Fibroblast of skin of back (primary cell): ENCODE results near the gene FAM174B.

Experiments
- DNase-seq: peaks from one replicate; pipeline ENCODE4 v3.0.0-alpha.2; 2013

The FAM174B gene

GRCh38 chr15:92638709-92639365, 16.7 kb downstream of the FAM174B start:
- DNase-seq = no peak

- peak; percentile 66 for DNase-seq
Measured at GRCh38 chr15:92638291-92638708, 17.3 kb downstream of the FAM174B start.

- no peak for DNase-seq
Measured at GRCh38 chr15:92637626-92638025, 17.9 kb downstream of the FAM174B start.

- DNase-seq = no peak
Measured at GRCh38 chr15:92636908-92637481, 18.6 kb downstream of the FAM174B start.

- no peak for DNase-seq
Measured at GRCh38 chr15:92636401-92636907, 19.1 kb downstream of the FAM174B start.

- no peak for DNase-seq
Measured at GRCh38 chr15:92634671-92635201, 20.8 kb downstream of the FAM174B start.

GRCh38 chr15:92634060-92634459, 21.5 kb downstream of the FAM174B start:
- DNase-seq = no peak

- DNase-seq = no peak
Measured at GRCh38 chr15:92633418-92633817, 22.2 kb downstream of the FAM174B start.

- DNase-seq = no peak
Measured at GRCh38 chr15:92633001-92633400, 22.6 kb downstream of the FAM174B start.

- DNase-seq = no peak
Measured at GRCh38 chr15:92631721-92632120, 23.9 kb downstream of the FAM174B start.

- DNase-seq = no peak
Measured at GRCh38 chr15:92629975-92630626, 25.5 kb downstream of the FAM174B start.

GRCh38 chr15:92629276-92629974, 26.1 kb downstream of the FAM174B start:
- no peak for DNase-seq

- DNase-seq = no peak
Measured at GRCh38 chr15:92627014-92627413, 28.6 kb downstream of the FAM174B start.

GRCh38 chr15:92625251-92625980, 30.2 kb downstream of the FAM174B start:
- peak; percentile 84 for DNase-seq

- peak; percentile 45 for DNase-seq
Measured at GRCh38 chr15:92624401-92624991, 31.1 kb downstream of the FAM174B start.

GRCh38 chr15:92623435-92623834, 32.1 kb downstream of the FAM174B start:
- DNase-seq = no peak

- no peak for DNase-seq
Measured at GRCh38 chr15:92621972-92622533, 33.5 kb downstream of the FAM174B start.

GRCh38 chr15:92620991-92621390, 34.6 kb downstream of the FAM174B start:
- DNase-seq = peak; percentile 67

- DNase-seq = peak; percentile 78
Measured at GRCh38 chr15:92619145-92620101, 36.2 kb downstream of the FAM174B start.
